Kidney epithelial cell (primary cell): Measurements from ENCODE around the gene ASMTL. TPM values are rescaled to one million over a fixed set of nuclear protein-coding genes. Genes with fewer than 3 reads are reported as not detected.
A peak's percentile ranks its signal among the peaks of the same experiment; 100 is the strongest.
"Not testable (repeated sequence)": the region's sequence is repeated elsewhere in the genome, so short reads cannot be mapped to it uniquely, and the experiment has no call there.

ENCODE experiments used
- DNase-seq: peaks from one replicate; pipeline ENCODE4 v3.0.0-alpha.2; 2010; ENCODE audit warnings: low read depth
- H3K27me3 ChIP-seq: 2 replicates; pipeline ENCODE4 v1.6.0; 2011; ENCODE audit warnings: low read length; ENCODE audit not compliant: control insufficient read depth, insufficient read depth
- H3K36me3 ChIP-seq: 2 replicates; pipeline ENCODE4 v1.5.1; 2011; ENCODE audit warnings: low read length; ENCODE audit not compliant: control insufficient read depth, insufficient read depth
- H3K4me3 ChIP-seq: 2 replicates; pipeline ENCODE4 v1.5.1; 2011; ENCODE audit warnings: low read depth, mild to moderate bottlenecking, control low read depth, low read length
- CTCF ChIP-seq: IDR thresholded peaks from 2 replicates; pipeline ENCODE4 v1.5.1; 2011; ENCODE audit warnings: mild to moderate bottlenecking, moderate library complexity, low read length, control low read depth, inconsistent platforms; ENCODE audit not compliant: insufficient read depth, poor library complexity, severe bottlenecking
- total RNA-seq: library from RNA; depleted of rRNA; stranded (reverse); fragments of >200 nt; gene quantifications from 2 replicates; pipeline ENCODE4 v1.2.3, GENCODE V29; 2015

Gene ASMTL
- total RNA-seq, 1 donor from 2014 or later: 15.9 TPM

GRCh38 chrX:1483843-1484637 is 31.3 kb upstream of the ASMTL start:
- Histone ChIP-seq H3K4me3 (no peak overlapping the region), H3K36me3 (no peaks in the 10 kb centered on the region), H3K27me3 (no peaks in the 10 kb centered on the region)
- no peak for DNase-seq
- no peak for TF ChIP-seq CTCF

GRCh38 chrX:1482530-1482928 is 29.8 kb upstream of the ASMTL start:
- H3K36me3 ChIP-seq, DNase-seq, H3K4me3 ChIP-seq, H3K27me3 ChIP-seq: not testable (repeated sequence)

GRCh38 chrX:1481636-1482529 is 29.2 kb upstream of the ASMTL start:
- H3K36me3 ChIP-seq: no peaks in the 10 kb centered on the region
- DNase-seq: peak; percentile 43
- TF ChIP-seq CTCF: no peak
- no peaks in the 10 kb centered on the region for H3K27me3 ChIP-seq
- no peak overlapping the region for H3K4me3 ChIP-seq

GRCh38 chrX:1480082-1480785 is 27.5 kb upstream of the ASMTL start:
- H3K36me3 ChIP-seq: no peaks in the 10 kb centered on the region
- no peak for TF ChIP-seq CTCF
- no peak overlapping the region for H3K4me3 ChIP-seq
- no peaks in the 10 kb centered on the region for H3K27me3 ChIP-seq
- DNase-seq: no peak

- TF ChIP-seq CTCF: no peak
- H3K27me3 ChIP-seq: no peaks in the 10 kb centered on the region
- no peak overlapping the region for H3K4me3 ChIP-seq
- no peak for DNase-seq
- H3K36me3 ChIP-seq: no peaks in the 10 kb centered on the region
Observed at GRCh38 chrX:1477801-1478458, 25.2 kb upstream of the ASMTL start.
